Ascending aorta (tissue), 2 donors: ENCODE results near the gene AKAP6. TPM values are rescaled to one million over a fixed set of nuclear protein-coding genes. Genes with fewer than 3 reads are reported as not detected.

ENCODE experiments used
- DNase-seq, 2 donors: peaks; one replicate each; pipeline ENCODE4 v3.0.0-alpha.2; 2019; ENCODE audit warnings: low spot score in 2 of 2
- H3K27ac ChIP-seq, 2 donors: fragments of 200-600 bp; sonication (generic); one replicate each; pipeline ENCODE4 v1.5.1; 2016 to 2017; ENCODE audit warnings: mild to moderate bottlenecking in 1 of 2
- H3K27me3 ChIP-seq: fragments of 200-600 bp; sonication (generic); one replicate; pipeline ENCODE4 v1.5.1; 2017
- H3K36me3 ChIP-seq, 2 donors: fragments of 200-600 bp; sonication (generic); one replicate each; pipeline ENCODE4 v1.5.1; 2016
- H3K4me1 ChIP-seq, 2 donors: fragments of 200-600 bp; sonication (generic); one replicate each; pipeline ENCODE4 v1.5.1; 2016 to 2017; ENCODE audit warnings: mild to moderate bottlenecking in 1 of 2
- H3K4me3 ChIP-seq, 2 donors: fragments of 200-600 bp; sonication (generic); one replicate each; pipeline ENCODE4 v1.5.1; 2016 to 2017; ENCODE audit warnings: mild to moderate bottlenecking in 1 of 2
- H3K9me3 ChIP-seq, 2 donors: fragments of 200-600 bp; sonication (generic); one replicate each; pipeline ENCODE4 v1.5.1; 2016
- intact Hi-C: fragments of 100-400 bp; cut with DNase I; formaldehyde crosslinking; loops from one replicate; pipeline ENCODE4 v1.15.1; 2023
- total RNA-seq: library from RNA; depleted of rRNA; stranded (reverse); fragments of >200 nt; gene quantifications from one replicate; pipeline ENCODE4 v1.1.0, GENCODE V29; 2016
- TF ChIP-seq, protein P1 (sequence below), 3 experiments: fragments of 200-600 bp in 2 of 3; fragments of 450-650 bp in 1 of 3; sonication (generic) in 2 of 3; IDR thresholded peaks; one replicate each; pipeline ENCODE4 v1.5.1; 2016 to 2019; ENCODE audit warnings: antibody characterized with exemption in 3 of 3, mild to moderate bottlenecking in 1 of 3, moderate library complexity in 1 of 3

The AKAP6 gene
- total RNA-seq, 1 donor from 2014 or later, result 21.1 TPM

DNA sequence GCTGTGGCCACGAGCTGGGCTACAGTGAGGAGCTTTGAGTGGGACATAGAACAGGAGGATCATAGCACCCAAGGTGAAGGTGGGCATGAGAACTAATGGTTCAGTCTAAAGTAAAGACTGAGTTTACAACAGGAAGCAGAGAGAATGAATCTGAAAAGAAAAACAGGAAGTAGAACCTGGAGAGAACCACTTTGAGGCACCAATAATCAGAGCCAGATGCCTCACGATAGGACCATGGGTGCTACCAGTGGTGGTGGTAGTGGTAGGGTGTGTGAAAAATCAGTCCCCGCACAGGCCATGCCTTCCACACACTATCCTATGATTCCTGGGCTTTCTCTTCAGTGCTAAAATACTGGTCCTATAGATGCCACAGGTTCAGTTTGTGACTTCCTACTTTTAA is 293.6 kb downstream of the AKAP6 start:
- intact Hi-C loops, result no loop called here
- H3K27me3 ChIP-seq, result no peaks in the 10 kb centered on the region
- H3K27ac ChIP-seq, result no peak overlapping the region
- DNase-seq, result no peak
- TF ChIP-seq, protein P1, sequence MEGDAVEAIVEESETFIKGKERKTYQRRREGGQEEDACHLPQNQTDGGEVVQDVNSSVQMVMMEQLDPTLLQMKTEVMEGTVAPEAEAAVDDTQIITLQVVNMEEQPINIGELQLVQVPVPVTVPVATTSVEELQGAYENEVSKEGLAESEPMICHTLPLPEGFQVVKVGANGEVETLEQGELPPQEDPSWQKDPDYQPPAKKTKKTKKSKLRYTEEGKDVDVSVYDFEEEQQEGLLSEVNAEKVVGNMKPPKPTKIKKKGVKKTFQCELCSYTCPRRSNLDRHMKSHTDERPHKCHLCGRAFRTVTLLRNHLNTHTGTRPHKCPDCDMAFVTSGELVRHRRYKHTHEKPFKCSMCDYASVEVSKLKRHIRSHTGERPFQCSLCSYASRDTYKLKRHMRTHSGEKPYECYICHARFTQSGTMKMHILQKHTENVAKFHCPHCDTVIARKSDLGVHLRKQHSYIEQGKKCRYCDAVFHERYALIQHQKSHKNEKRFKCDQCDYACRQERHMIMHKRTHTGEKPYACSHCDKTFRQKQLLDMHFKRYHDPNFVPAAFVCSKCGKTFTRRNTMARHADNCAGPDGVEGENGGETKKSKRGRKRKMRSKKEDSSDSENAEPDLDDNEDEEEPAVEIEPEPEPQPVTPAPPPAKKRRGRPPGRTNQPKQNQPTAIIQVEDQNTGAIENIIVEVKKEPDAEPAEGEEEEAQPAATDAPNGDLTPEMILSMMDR (IDR thresholded peaks at IDR 0.05), result no peak
- peaks cover 0 to 3% of the 10 kb centered on the region in 2 donors for H3K36me3 ChIP-seq
- peaks cover 0 to 11% of the 10 kb centered on the region in 2 donors for H3K4me1 ChIP-seq
- no peak overlapping the region for H3K4me3 ChIP-seq
- peaks cover 0 to 5% of the 10 kb centered on the region in 2 donors for H3K9me3 ChIP-seq

DNA sequence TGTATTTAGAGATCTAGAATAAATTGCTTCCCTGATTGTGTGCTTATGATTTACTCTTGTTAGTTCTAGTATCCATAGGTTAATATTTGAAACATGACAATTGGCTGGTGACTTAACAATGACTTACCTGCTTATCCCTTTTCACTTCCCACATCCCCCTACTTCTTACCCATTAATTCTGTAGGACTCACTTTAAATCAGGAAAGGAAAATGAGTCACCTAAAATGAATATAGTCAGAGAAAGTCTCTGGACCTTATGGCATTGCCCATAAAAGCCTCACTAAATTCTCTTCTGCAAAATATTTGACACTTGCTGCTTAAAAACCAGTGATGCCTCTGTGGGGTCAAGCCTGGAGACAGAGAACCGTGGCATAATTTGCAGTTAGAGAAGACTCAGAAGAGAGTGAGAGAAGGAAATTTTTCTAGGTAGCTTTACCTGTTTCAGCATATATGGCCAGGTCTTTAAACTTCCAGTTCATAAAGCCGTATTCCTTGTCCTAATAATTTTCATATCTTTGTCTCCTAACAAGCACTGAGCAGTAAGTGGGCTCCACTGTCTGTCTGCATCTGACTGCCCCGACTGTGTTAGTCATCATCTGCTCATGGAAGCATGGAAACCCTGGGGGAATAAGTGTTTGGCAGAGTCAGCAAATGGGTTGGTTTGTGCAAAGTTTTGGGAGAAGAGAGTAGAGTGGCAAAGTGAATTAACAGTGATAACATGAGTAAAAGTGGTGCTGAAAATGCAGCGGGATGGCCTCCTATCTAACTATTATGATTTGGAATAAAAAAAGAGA is 294.4 kb downstream of the AKAP6 start:
- TF ChIP-seq, protein P1 (IDR thresholded peaks at IDR 0.05), result no peak
- H3K9me3 ChIP-seq, result peaks cover 0 to 5% of the 10 kb centered on the region in 2 donors
- intact Hi-C loops, result no loop called here
- H3K27ac ChIP-seq, result no peak overlapping the region
- H3K4me1 ChIP-seq, result peaks cover 0 to 11% of the 10 kb centered on the region in 2 donors
- no peak for DNase-seq
- no peaks in the 10 kb centered on the region for H3K27me3 ChIP-seq
- no peak overlapping the region for H3K4me3 ChIP-seq
- H3K36me3 ChIP-seq, result peaks cover 0 to 3% of the 10 kb centered on the region in 2 donors

DNA sequence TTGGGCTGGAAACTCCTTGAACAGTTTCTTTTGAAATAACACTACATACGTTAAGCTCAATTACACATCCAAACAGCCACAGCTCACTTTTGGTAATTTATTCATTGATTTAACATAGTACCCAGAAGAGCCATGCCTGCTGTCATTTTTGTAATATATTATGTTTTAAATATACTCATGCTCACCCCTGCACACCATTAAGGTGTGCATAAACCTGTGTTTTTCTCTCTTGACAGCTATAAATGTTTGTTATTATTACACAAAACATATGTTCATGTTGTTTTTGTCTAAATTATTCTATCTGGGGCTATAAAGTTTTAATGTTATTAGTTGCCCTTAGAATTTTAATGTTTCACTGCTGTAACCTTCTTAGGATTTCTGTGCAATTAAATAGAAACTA is 296.1 kb downstream of the AKAP6 start:
- Histone ChIP-seq H3K4me3 (no peak overlapping the region), H3K9me3 (no peaks in the 10 kb centered on the region), H3K27me3 (no peaks in the 10 kb centered on the region), H3K4me1 (peaks cover 0 to 14% of the 10 kb centered on the region in 2 donors), H3K27ac (no peak overlapping the region), H3K36me3 (peaks cover 0 to 3% of the 10 kb centered on the region in 2 donors)
- intact Hi-C loops, result no loop called here
- no peak for DNase-seq
- TF ChIP-seq, protein P1 (IDR thresholded peaks at IDR 0.05), result no peak

DNA sequence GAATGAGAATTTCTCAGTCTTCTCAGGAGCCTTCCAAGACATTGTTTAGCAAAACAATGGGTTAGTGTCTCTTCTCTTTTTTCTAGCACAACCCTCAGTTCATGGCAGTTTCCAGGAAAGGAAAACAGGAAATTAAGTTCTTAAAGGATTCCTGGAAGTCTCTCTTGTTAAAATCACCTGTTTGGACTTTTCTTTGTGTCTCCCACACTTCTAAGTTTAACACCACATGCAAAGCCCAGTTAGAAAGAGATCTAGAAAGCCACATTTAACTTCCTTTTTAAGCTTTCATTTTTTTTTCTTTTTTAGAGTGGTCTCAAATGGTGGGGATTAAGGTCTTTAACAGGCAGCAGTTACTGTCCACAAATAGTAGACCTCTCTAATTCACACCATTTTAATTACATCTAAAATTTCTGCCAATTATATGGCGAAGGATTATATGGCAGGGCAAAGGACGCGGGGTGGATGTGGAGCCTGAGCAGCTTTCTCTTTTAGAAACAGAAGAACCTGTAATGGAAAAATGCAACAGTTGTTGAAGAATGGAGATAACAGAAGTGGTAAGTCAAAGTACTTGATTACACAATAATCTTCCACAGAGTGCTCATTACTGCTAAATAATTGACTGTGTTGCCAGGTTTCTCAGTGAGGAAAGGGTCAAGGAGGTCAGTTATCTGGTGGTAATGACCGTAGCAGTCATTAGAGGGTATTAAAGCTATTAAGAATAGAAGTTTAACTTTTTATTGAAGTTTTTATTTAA is 298.6 kb downstream of the AKAP6 start:
- TF ChIP-seq, protein P1 (IDR thresholded peaks at IDR 0.05), result no peak
- no peaks in the 10 kb centered on the region for H3K27me3 ChIP-seq
- DNase-seq, result no peak
- peaks cover 0 to 7% of the 10 kb centered on the region in 2 donors for H3K4me1 ChIP-seq
- no peak overlapping the region for H3K27ac ChIP-seq
- no peak overlapping the region for H3K4me3 ChIP-seq
- H3K9me3 ChIP-seq, result no peaks in the 10 kb centered on the region
- intact Hi-C loops, result no loop called here
- peaks cover 0 to 3% of the 10 kb centered on the region in 2 donors for H3K36me3 ChIP-seq

DNA sequence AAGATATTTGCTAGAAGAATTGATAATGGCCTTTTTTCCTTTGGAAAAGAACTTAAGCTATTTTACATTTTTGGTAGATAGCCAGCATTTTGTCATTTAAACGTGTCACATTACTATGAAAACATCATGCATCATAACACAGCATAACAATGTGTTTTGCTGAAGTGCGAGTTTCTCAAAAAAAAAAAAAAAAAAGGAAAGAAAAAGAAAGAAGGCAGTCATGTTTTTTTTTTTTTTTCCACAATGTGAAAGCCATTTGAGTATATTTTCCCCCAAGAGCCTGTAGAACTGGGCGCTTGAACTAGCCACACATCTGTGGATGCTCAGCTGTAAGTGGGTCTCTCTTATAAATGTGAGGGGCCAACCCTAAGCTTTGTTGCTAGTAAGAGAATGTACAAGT is 300.1 kb downstream of the AKAP6 start:
- Histone ChIP-seq H3K27me3 (no peaks in the 10 kb centered on the region), H3K9me3 (no peaks in the 10 kb centered on the region), H3K27ac (no peak overlapping the region), H3K4me1 (peaks cover 0 to 3% of the 10 kb centered on the region in 2 donors), H3K36me3 (peaks cover 0 to 3% of the 10 kb centered on the region in 2 donors), H3K4me3 (no peak overlapping the region)
- intact Hi-C loops, result no loop called here
- TF ChIP-seq, protein P1 (IDR thresholded peaks at IDR 0.05), result no peak
- no peak for DNase-seq
